Posterior vena cava (tissue), 2 donors: ENCODE results near the gene GALNT17. TPM values are rescaled to one million over a fixed set of nuclear protein-coding genes. Genes with fewer than 3 reads are reported as not detected.
"Not testable (repeated sequence)": the region's sequence is repeated elsewhere in the genome, so short reads cannot be mapped to it uniquely, and the experiment has no call there.

Source experiments
- DNase-seq: peaks from one replicate; pipeline ENCODE4 v3.0.0-alpha.2; 2020; ENCODE audit warnings: low spot score
- intact Hi-C, 2 donors: fragments of 100-400 bp; cut with DNase I; formaldehyde crosslinking; loops; one replicate each; pipeline versions ENCODE4 v1.14.1 to v1.14.2; 2022 to 2023
- total RNA-seq, 2 donors: library from RNA; stranded (reverse); fragmentation: NEBNext Ultra II Directional; extraction: Animal tissue kit (Norgen Biotek cat#: 25700); gene quantifications; one replicate each; pipeline ENCODE4 v1.2.1, GENCODE V29; 2021
- donor health status: DM: yes; HTN: yes; CAD: no.
- donor health status: DM: yes; HTN: yes; CAD: no.

The GALNT17 gene
- total RNA-seq, 2 donors from 2014 or later: 22.0 to 24.7 TPM

DNA sequence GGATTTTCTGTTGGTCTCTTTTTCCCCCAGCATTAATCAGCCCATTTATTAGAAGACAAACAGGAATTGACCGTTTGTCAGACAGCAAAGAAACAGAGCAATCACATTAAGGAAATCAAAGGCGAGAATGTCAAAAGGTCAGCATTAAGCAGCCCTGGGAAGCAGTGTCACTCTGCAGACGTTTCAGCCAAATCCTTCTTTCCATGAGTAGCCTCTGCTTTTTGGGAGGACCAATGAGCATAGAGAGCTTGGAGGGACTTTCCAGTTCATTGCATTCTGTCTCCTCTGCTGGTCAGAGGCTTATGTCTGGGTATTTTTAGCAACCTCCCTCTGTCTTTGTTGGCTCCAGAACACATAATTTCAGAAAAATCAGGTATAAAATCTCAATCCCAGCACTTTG is 481.4 kb downstream of the GALNT17 start:
- intact Hi-C loops: loop anchor here in 1 of 2 donors (10.0 kb wide), 1 partner anchor 71 kb away; no protein-coding TSS in a partner anchor

GRCh38 chr7:71615017-71615416 is 483.1 kb downstream of the GALNT17 start:
- no peak for DNase-seq
- intact Hi-C loops: loop anchor here in 1 of 2 donors (10.0 kb wide), 1 partner anchor 70 kb away; no protein-coding TSS in a partner anchor

More for the DNA sequence above, 481.4 kb downstream of the GALNT17 start:
- no peak for DNase-seq

DNA sequence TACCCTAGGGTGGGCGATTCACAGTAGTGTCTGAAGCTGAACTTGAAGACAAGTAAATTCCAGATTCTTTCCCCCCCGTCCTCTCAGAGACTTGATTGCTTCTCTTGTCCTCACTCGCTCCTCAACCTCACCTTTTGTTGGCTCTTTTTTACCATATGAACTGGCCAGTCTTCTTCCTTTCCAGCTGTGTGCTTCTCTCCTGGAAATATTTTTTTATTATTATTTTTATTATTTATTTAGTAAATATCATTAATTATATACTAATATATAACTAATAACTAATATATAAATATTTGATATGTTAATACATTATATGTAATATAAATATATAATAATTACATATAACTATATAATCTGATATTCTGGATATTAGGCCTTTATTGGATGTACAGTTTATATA is 484.3 kb downstream of the GALNT17 start:
- no peak for DNase-seq
- intact Hi-C loops: loop anchor here in 1 of 2 donors (10.0 kb wide), 1 partner anchor 69 kb away; no protein-coding TSS in a partner anchor

- intact Hi-C loops: loop anchor here in 1 of 2 donors (10.0 kb wide), 1 partner anchor 67 kb away; no protein-coding TSS in a partner anchor
- DNase-seq: no peak
These were observed 486.3 kb downstream of the GALNT17 start for GRCh38 chr7:71618278-71618677.

DNA sequence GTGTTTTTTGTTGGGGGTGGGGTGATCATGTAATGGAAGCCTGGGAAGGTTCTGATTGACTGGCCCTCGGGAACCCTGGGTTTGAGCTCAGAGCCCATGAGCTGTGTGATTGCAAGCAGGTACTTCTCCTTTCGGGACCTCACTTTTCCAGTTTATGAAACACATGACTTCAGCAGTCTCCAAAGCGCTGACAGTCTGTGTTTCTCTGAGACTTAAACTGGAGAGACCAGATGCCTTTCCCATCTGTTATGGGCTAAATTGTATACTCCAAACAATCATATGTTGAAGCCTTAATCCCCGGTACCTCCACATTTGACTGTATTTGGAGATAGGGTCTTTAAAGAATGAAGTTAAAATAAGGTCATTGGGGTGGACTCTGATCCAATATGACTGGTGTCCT is 493.6 kb downstream of the GALNT17 start:
- intact Hi-C loops: loop anchor here in 1 of 2 donors (10.0 kb wide), 1 partner anchor 321 kb away; no protein-coding TSS in a partner anchor
- DNase-seq: no peak

GRCh38 chr7:71626206-71626605 is 494.3 kb downstream of the GALNT17 start:
- no peak for DNase-seq
- intact Hi-C loops: loop anchor here in 1 of 2 donors (10.0 kb wide), 1 partner anchor 321 kb away; no protein-coding TSS in a partner anchor

GRCh38 chr7:71627651-71628050 is 495.7 kb downstream of the GALNT17 start:
- intact Hi-C loops: loop anchor here in 1 of 2 donors (10.0 kb wide), 1 partner anchor 323 kb away; no protein-coding TSS in a partner anchor
- no peak for DNase-seq

- DNase-seq: no peak
- intact Hi-C loops: no loop called here
These were observed 498.6 kb downstream of the GALNT17 start for GRCh38 chr7:71630516-71630915.

- intact Hi-C loops: no loop called here
These were observed 501.6 kb downstream of the GALNT17 start for GRCh38 chr7:71633551-71634008.

DNA sequence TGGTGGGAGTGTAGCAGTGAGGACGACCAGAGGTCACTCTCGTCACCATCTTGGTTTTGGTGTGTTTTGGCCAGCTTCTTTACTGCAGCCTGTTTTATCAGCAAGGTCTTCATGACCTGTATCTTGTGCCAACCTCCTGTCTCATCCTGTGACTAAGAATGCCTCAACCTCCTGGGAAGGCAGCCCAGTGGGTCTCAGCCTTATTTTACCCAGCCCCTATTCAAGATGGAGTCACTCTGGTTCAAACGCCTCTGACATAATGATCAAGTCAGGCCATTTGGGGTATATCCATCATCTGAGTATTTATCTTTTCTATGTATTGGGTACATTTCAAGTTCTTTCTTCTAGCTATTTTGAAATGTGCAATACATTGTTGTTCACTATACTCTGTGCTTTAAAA is 503.9 kb downstream of the GALNT17 start:
- DNase-seq, intact Hi-C loops: not testable (repeated sequence)

More at GRCh38 chr7:71633551-71634008, 501.6 kb downstream of the GALNT17 start:
- no peak for DNase-seq

- no peak for DNase-seq
- intact Hi-C loops: no loop called here
These were observed 504.4 kb downstream of the GALNT17 start for GRCh38 chr7:71636329-71636728.

GRCh38 chr7:71637578-71637977 is 505.6 kb downstream of the GALNT17 start:
- intact Hi-C loops: no loop called here
- no peak for DNase-seq

DNA sequence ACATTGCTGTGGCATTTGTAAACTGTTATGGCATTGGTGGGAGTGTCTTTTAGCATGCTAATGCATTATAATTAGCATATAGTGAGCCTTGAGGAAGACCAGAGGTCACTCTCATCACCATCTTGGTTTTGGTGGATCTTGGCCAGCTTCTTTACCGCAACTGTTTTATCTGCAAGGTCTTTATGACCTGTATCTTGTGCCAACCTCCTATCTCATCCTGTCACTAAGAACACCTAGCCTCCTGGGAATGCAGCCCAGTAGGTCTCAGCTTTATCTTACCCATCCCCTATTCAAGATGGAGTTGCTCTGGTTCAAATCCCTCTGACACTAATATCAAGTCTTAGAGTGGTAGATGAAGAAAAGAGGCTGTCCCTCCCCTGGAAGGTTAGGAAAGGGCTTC is 506.2 kb downstream of the GALNT17 start:
- DNase-seq: no peak
- intact Hi-C loops: no loop called here

- no peak for DNase-seq
- intact Hi-C loops: no loop called here
These were observed 507.6 kb downstream of the GALNT17 start for GRCh38 chr7:71639382-71640085.

DNA sequence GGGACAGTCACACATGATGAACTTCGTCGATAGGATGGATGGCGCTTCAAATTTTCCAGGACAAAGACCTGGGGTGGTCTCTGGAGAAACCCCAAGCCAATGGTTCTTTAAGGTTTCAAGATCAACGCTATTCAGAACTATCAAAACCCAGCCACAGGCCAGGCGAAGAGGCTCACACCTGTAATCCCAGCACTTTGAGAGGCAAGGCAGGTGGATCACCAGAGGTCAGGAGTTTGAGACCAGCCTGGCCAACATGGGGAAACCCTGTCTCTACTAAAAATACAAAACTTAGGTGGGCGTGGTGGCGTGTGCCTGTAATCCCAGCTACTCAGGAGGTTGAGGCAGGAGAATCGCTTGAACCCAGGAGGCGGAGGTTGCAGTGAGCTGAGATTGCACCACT is 511.1 kb downstream of the GALNT17 start:
- intact Hi-C loops, DNase-seq: not testable (repeated sequence)

- intact Hi-C loops: no loop called here
- no peak for DNase-seq
These were observed 513.9 kb downstream of the GALNT17 start for GRCh38 chr7:71645836-71646235.

- intact Hi-C loops: no loop called here
These were observed 517.9 kb downstream of the GALNT17 start for GRCh38 chr7:71649812-71650211.

DNA sequence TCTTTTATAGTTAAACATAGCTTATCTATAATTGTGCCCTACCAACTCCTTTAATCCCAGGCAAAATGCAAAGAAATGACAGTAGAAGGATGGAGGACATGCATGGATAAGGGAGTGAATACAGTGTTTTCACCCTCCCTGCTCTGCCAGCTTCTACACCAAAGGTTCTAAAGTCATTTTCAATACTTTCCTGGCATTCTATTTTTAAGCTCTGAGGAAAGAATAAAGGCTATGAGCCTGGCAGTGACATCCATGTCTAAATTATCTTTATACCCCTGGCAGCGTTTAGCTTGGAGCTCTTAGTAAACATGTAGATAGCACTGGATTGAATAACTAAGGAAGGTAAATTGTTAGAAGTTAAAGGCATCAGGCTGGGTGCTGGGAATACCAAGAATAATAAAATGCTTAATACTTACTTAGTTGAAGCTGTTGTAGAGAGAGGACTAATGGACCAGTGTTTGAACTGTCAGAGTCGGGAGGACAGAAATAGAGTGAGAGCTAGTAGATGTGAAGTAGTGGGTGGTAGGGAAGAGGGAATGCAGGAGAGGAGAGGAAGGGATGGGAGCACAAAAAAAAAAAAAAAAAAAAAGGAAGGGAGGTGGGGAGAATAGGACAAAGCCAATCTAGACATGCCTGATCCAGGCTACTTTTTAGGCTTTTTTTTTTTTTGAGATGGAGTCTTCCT is 518.9 kb downstream of the GALNT17 start:
- intact Hi-C loops: no loop called here
- DNase-seq: no peak

More at GRCh38 chr7:71649812-71650211, 517.9 kb downstream of the GALNT17 start:
- no peak for DNase-seq

- intact Hi-C loops: no loop called here
- no peak for DNase-seq
These were observed 520.6 kb downstream of the GALNT17 start for GRCh38 chr7:71652510-71652909.

- intact Hi-C loops: no loop called here
- DNase-seq: no peak
These were observed 525.4 kb downstream of the GALNT17 start for GRCh38 chr7:71657386-71657785.
